K562 (cell line): ENCODE data around the gene PPP1R16B. TPM values are rescaled to one million over a fixed set of nuclear protein-coding genes. Genes with fewer than 3 reads are reported as not detected.

Experiments
- C11orf30 ChIP-seq: fragments of 450-650 bp; IDR thresholded peaks from 2 replicates; pipeline ENCODE4 v1.6.1; 2016; ENCODE audit warnings: low read depth, mild to moderate bottlenecking
- CCAR2 ChIP-seq: fragments of 200-400 bp; formaldehyde crosslinking; IDR thresholded peaks from 2 replicates; pipeline ENCODE4 v1.6.1; 2017; ENCODE audit warnings: mild to moderate bottlenecking, low read depth, low read length
- CCNT2 ChIP-seq: IDR thresholded peaks from 2 replicates; pipeline ENCODE4 v1.6.1; 2011; ENCODE audit warnings: borderline replicate concordance, low read depth, mild to moderate bottlenecking, moderate library complexity, mixed read lengths, low read length; ENCODE audit not compliant: insufficient read length; ENCODE audit errors: extremely low read depth
- NFIX ChIP-seq: fragments of 250-450 bp; sonication (Bioruptor Pico); IDR thresholded peaks from 2 replicates; pipeline ENCODE4 v1.4.0; 2020; ENCODE audit warnings: low read depth, mild to moderate bottlenecking, moderate library complexity
- SNRNP70 ChIP-seq: fragments of 200-400 bp; formaldehyde crosslinking; optimal IDR thresholded peaks from 2 replicates; pipeline ENCODE3; 2017; ENCODE audit warnings: low read depth, low read length
- SUPT5H ChIP-seq: fragments of 450-650 bp; IDR thresholded peaks from 2 replicates; pipeline ENCODE4 v1.6.1; 2016
- ZNF253 ChIP-seq: fragments of 250-450 bp; sonication (Bioruptor Pico); conservative IDR thresholded peaks from 2 replicates; pipeline ENCODE4 v1.6.1; 2021; ENCODE audit warnings: mild to moderate bottlenecking
- ZNF316 ChIP-seq: fragments of 450-650 bp; IDR thresholded peaks from 2 replicates; pipeline ENCODE4 v1.6.1; 2016
- polyA plus RNA-seq, 8 experiments: library from polyadenylated mRNA; depleted of rRNA in 4 of 8; stranded (reverse) in 5 of 8; unstranded in 3 of 8; fragments of >200 nt; fragmentation: Nextera tagmentation in 2 of 8; fragmentation: Illumina TruSeq in 1 of 8; extraction: Ambion mirVana in 2 of 8; extraction: Trizol in 1 of 8; gene quantifications; 2 replicates each; pipeline versions ENCODE4 v1.2.1 to v1.2.3, GENCODE V29; 2011 to 2014; ENCODE audit warnings: inconsistent platforms in 1 of 8, missing spikeins in 1 of 8
- total RNA-seq, 7 experiments: library from RNA; depleted of rRNA in 6 of 7; stranded (reverse); fragments of >200 nt in 6 of 7; fragmentation: Illumina TruSeq in 2 of 7; extraction: Trizol in 2 of 7; gene quantifications; 2 replicates each; pipeline versions ENCODE4 v1.2.1 to v1.2.3, GENCODE V29; 2011 to 2021; ENCODE audit warnings: low replicate concordance in 1 of 7
- TF ChIP-seq, protein P1 (sequence below): fragments of 450-650 bp; IDR thresholded peaks from 2 replicates; pipeline ENCODE4 v1.7.0; 2016; ENCODE audit warnings: borderline replicate concordance

PPP1R16B gene
- total and polyA plus RNA-seq, 9 of the 15 experiments (the other 6 are each of a cell fraction or from before 2014, with no cell fraction given), result 1.5 to 11.5 (median 6.8) TPM

DNA sequence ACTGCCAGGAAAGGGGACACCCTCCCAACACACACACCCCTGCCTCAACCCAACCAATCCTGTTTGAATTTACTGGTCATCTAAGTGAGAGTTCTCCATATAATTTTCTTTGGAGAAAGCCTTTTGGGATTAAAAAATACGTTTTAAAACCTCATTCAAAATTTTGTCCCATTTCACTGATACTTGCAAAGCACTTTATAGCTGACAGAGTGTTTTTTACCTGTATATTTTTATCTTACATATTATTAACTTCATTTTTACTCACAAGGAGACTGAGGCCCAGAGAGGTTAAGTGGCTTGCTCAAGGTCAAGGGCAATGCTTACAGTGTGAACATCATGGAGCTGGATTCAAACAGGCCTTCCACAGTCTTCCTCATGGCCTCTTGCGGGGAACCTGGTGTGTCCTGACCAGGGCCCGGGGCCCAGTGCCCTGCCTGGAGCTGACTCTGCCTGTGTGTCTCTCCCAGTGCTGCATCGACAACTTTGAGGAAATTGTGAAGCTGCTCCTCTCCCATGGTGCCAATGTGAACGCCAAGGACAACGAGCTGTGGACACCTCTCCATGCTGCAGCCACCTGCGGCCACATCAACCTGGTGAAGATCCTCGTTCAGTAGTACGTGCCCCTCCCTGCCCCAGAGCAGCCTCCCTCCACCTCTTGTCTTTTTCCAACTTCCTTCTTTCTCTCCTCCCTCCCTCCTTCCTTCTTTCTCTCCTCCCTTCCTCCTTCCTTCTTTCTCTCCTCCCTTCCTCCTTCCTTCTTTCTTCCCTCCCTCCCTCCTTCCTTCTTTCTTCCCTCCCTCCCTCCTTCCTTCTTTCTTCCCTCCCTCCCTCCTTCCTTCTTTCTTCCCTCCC lies 89.8 kb downstream of the PPP1R16B start (continued):
- TF ChIP-seq ZNF316, result peak; percentile 58
- TF ChIP-seq SNRNP70, result no peak
- TF ChIP-seq C11orf30, result 0 out of 2 replicates have a peak, but pooled peaks have one; percentile 25
- TF ChIP-seq ZNF253 (CRISPR knock-in tag), result no peak
- TF ChIP-seq, protein P1, sequence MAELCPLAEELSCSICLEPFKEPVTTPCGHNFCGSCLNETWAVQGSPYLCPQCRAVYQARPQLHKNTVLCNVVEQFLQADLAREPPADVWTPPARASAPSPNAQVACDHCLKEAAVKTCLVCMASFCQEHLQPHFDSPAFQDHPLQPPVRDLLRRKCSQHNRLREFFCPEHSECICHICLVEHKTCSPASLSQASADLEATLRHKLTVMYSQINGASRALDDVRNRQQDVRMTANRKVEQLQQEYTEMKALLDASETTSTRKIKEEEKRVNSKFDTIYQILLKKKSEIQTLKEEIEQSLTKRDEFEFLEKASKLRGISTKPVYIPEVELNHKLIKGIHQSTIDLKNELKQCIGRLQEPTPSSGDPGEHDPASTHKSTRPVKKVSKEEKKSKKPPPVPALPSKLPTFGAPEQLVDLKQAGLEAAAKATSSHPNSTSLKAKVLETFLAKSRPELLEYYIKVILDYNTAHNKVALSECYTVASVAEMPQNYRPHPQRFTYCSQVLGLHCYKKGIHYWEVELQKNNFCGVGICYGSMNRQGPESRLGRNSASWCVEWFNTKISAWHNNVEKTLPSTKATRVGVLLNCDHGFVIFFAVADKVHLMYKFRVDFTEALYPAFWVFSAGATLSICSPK, result no peak
- no peak for TF ChIP-seq SUPT5H
- no peak for TF ChIP-seq CCAR2
- no peak for TF ChIP-seq CCNT2
- TF ChIP-seq NFIX, result no peak
- TF ChIP-seq, all 486 proteins: peak for 2
